K562 (cell line): ENCODE measurements around the gene HELB.

Experiments used
- BDP1 ChIP-seq: IDR thresholded peaks from 3 replicates; pipeline ENCODE4 v1.6.1; 2011; ENCODE audit not compliant: insufficient read length, insufficient read depth
- BRCA1 ChIP-seq, 2 experiments: fragments of 450-650 bp in 1 of 2; sonication (generic) in 1 of 2; formaldehyde crosslinking in 1 of 2; IDR thresholded peaks; 2 replicates each; pipeline versions ENCODE4 v1.5.0 to v1.6.1; 2017 to 2020; ENCODE audit warnings: mild to moderate bottlenecking in 1 of 2, missing genetic modification reagents in 1 of 2
- CTCF ChIP-seq, 3 experiments: IDR thresholded peaks in 2 of 3; conservative IDR thresholded peaks in 1 of 3; 2 replicates each; pipeline ENCODE4 v1.5.1; 2011 to 2012; ENCODE audit warnings: low read length in 3 of 3, mild to moderate bottlenecking in 3 of 3, control low read depth in 2 of 3, improper control_type of control experiment in 1 of 3, inconsistent platforms in 1 of 3, low read depth in 1 of 3, mixed read lengths in 1 of 3, moderate library complexity in 1 of 3; ENCODE audit not compliant: insufficient read depth in 2 of 3
- DPF2 ChIP-seq: fragments of 450-650 bp; IDR thresholded peaks from 2 replicates; pipeline ENCODE4 v1.6.1; 2016
- GABPB1 ChIP-seq: sonication (generic); formaldehyde crosslinking; IDR thresholded peaks from 2 replicates; pipeline ENCODE4 v1.8.0; 2022; ENCODE audit warnings: mild to moderate bottlenecking, missing genetic modification reagents
- JUNB ChIP-seq: fragments of 450-650 bp; formaldehyde crosslinking; conservative IDR thresholded peaks from 2 replicates; pipeline ENCODE4 v1.4.0; 2020; ENCODE audit warnings: mild to moderate bottlenecking
- NR2C2 ChIP-seq, 2 experiments: fragments of 200-800 bp in 1 of 2; sonication (Bioruptor generic) in 1 of 2; sonication (generic) in 1 of 2; formaldehyde crosslinking in 1 of 2; IDR thresholded peaks; 2 replicates each; pipeline versions ENCODE4 v1.6.1 to v1.8.0; 2016 to 2022; ENCODE audit warnings: mild to moderate bottlenecking in 1 of 2, missing compliant biosample characterization in 1 of 2, missing genetic modification characterization in 1 of 2, missing genetic modification reagents in 1 of 2
- POLR2AphosphoS5 ChIP-seq: IDR thresholded peaks from 2 replicates; pipeline ENCODE4 v1.6.1; 2011; ENCODE audit warnings: mild to moderate bottlenecking, low read depth, low read length, moderate library complexity; ENCODE audit not compliant: control insufficient read depth, insufficient read depth
- TAF1 ChIP-seq: IDR thresholded peaks from 2 replicates; pipeline ENCODE4 v1.6.1; 2011; ENCODE audit warnings: mild to moderate bottlenecking, low read length, moderate library complexity; ENCODE audit not compliant: insufficient read depth, control insufficient read depth, severe bottlenecking; ENCODE audit errors: extremely low read depth
- TGIF2 ChIP-seq: sonication (generic); formaldehyde crosslinking; IDR thresholded peaks from 2 replicates; pipeline ENCODE4 v1.8.1; 2022; ENCODE audit warnings: mild to moderate bottlenecking, missing genetic modification reagents, moderate library complexity
- USF1 ChIP-seq: sonication (generic); formaldehyde crosslinking; IDR thresholded peaks from 2 replicates; pipeline ENCODE4 v1.9.0; 2022; ENCODE audit warnings: mild to moderate bottlenecking, missing genetic modification reagents
- USF2 ChIP-seq: sonication (generic); formaldehyde crosslinking; IDR thresholded peaks from 2 replicates; pipeline ENCODE4 v1.5.0; 2020; ENCODE audit warnings: missing genetic modification reagents
- TF ChIP-seq, protein P1 (sequence below): fragments of 450-650 bp; IDR thresholded peaks from 2 replicates; pipeline ENCODE4 v1.6.1; 2016; ENCODE audit warnings: borderline replicate concordance

- TF ChIP-seq DPF2 (no peak), TAF1 (no peak), BDP1 (no peak), TGIF2 (CRISPR knock-in tag) (no peak), NR2C2 (CRISPR knock-in tag; IDR thresholded peaks at IDR 0.05) (no peak), NR2C2 (tag; IDR thresholded peaks at IDR 0.05) (no peak), USF2 (CRISPR knock-in tag) (no peak), USF1 (CRISPR knock-in tag) (no peak), GABPB1 (CRISPR knock-in tag) (no peak), CTCF (IDR thresholded peaks at IDR 0.05 in 2 of 3, conservative IDR thresholded peaks at IDR 0.05 in 1 of 3; ENCODE audit: insufficient read depth in 2 of 3, low read depth in 1 of 3, low read length in 3 of 3) (no peak), JUNB (CRISPR knock-in tag) (no peak), BRCA1 (IDR thresholded peaks at IDR 0.05) (no peak), BRCA1 (CRISPR knock-in tag; IDR thresholded peaks at IDR 0.05) (no peak), POLR2AphosphoS5 (no peak)
- TF ChIP-seq, protein P1, sequence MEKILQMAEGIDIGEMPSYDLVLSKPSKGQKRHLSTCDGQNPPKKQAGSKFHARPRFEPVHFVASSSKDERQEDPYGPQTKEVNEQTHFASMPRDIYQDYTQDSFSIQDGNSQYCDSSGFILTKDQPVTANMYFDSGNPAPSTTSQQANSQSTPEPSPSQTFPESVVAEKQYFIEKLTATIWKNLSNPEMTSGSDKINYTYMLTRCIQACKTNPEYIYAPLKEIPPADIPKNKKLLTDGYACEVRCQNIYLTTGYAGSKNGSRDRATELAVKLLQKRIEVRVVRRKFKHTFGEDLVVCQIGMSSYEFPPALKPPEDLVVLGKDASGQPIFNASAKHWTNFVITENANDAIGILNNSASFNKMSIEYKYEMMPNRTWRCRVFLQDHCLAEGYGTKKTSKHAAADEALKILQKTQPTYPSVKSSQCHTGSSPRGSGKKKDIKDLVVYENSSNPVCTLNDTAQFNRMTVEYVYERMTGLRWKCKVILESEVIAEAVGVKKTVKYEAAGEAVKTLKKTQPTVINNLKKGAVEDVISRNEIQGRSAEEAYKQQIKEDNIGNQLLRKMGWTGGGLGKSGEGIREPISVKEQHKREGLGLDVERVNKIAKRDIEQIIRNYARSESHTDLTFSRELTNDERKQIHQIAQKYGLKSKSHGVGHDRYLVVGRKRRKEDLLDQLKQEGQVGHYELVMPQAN = no peak
These were observed 64.8 kb downstream of the HELB start for GRCh38 chr12:66367015-66367667.
